Measurements from ENCODE around the gene KSR2.

- TF ChIP-seq GATA2 (IDR thresholded peaks at IDR 0.05; ENCODE audit: low read depth, low read length) (no peak), GATA3 (IDR thresholded peaks at IDR 0.05; ENCODE audit: low read depth, low read length) (no peak)
These were observed 398.2 kb downstream of the KSR2 start for GRCh38 chr12:117570608-117571007.
